A549 (cell line): ENCODE results near the gene SLC25A26. TPM values are rescaled to one million over a fixed set of nuclear protein-coding genes. Genes with fewer than 3 reads are reported as not detected.

Source experiments
- ATAC-seq, 2 experiments: fragments of 200-7000 bp in 1 of 2; fragments of >200 bp in 1 of 2; cut with Nextera tagmentation in 1 of 2; cut with Tn5 transposase in 1 of 2; 3 replicates each; pipeline versions ENCODE4 v1.8.0 to v1.9.1; 2018 to 2020; ENCODE audit warnings: mild to moderate bottlenecking in 1 of 2, moderate library complexity in 1 of 2
- CTCF ChIA-PET: fragments of 300-600 bp; sonication (Branson Sonifier 250); formaldehyde crosslinking; extraction: SDS; loops from one replicate; lab custom pipeline; 2021; ENCODE audit warnings: antibody characterized with exemption, inconsistent platforms; lab: Yijun Ruan, JAX
- POLR2A ChIA-PET: fragments of 350-600 bp; formaldehyde crosslinking; extraction: SDS; loops from one replicate; lab custom pipeline; 2021; ENCODE audit warnings: antibody characterized with exemption, inconsistent platforms; lab: Yijun Ruan, JAX
- DNase-seq, 2 experiments: peaks; one replicate each; pipeline versions ENCODE4 v3.0.0 to v3.0.0-alpha.2; 2011 to 2016; ENCODE audit warnings: low read depth in 1 of 2, low spot score in 1 of 2
- FAIRE-seq: peaks from 2 replicates; lab custom pipeline; 2011; peaks lifted over from hg19 to GRCh38; lab: Jason Lieb, UNC
- H3K27ac ChIP-seq, 2 experiments: fragments of >200 bp; sonication (Bioruptor Twin); formaldehyde crosslinking; 3 replicates each; pipeline ENCODE4 v1.5.1; 2016 to 2017
- H3K4me1 ChIP-seq: fragments of >200 bp; sonication (Bioruptor Twin); formaldehyde crosslinking; 3 replicates; pipeline ENCODE4 v1.6.1; 2016
- H3K4me2 ChIP-seq: fragments of >200 bp; sonication (Bioruptor Twin); formaldehyde crosslinking; 3 replicates; pipeline ENCODE4 v1.6.1; 2016
- H3K4me3 ChIP-seq: fragments of >200 bp; sonication (Bioruptor Twin); formaldehyde crosslinking; 3 replicates; pipeline ENCODE4 v1.5.1; 2016
- H3K9me3 ChIP-seq: fragments of >200 bp; sonication (Bioruptor Twin); formaldehyde crosslinking; 3 replicates; pipeline ENCODE4 v1.6.1; 2016
- ATOH8 ChIP-seq: fragments of 250-450 bp; sonication (Bioruptor Pico); IDR thresholded peaks from 2 replicates; pipeline ENCODE4 v1.5.0; 2020; ENCODE audit warnings: low read depth, mild to moderate bottlenecking, moderate library complexity
- CHD2 ChIP-seq: fragments of 150-350 bp; IDR thresholded peaks from 2 replicates; pipeline ENCODE4 v1.6.1; 2014; ENCODE audit warnings: low read length; ENCODE audit not compliant: partially characterized antibody
- CHD4 ChIP-seq: fragments of 200-600 bp; sonication (generic); IDR thresholded peaks from 2 replicates; pipeline ENCODE4 v1.6.1; 2016; ENCODE audit warnings: antibody characterized with exemption, mild to moderate bottlenecking, borderline replicate concordance
- CTCF ChIP-seq: fragments of >200 bp; sonication (Bioruptor Twin); formaldehyde crosslinking; IDR thresholded peaks from 3 replicates; pipeline ENCODE4 v1.5.1; 2016
- EHF ChIP-seq: fragments of 250-450 bp; sonication (Bioruptor Pico); IDR thresholded peaks from 2 replicates; pipeline ENCODE4 v1.5.0; 2020; ENCODE audit warnings: mild to moderate bottlenecking
- EHMT2 ChIP-seq: fragments of 200-600 bp; sonication (generic); IDR thresholded peaks from 2 replicates; pipeline ENCODE4 v1.6.1; 2016; ENCODE audit warnings: antibody characterized with exemption, low read depth, mild to moderate bottlenecking, moderate library complexity
- GATA3 ChIP-seq: IDR thresholded peaks from 2 replicates; pipeline ENCODE4 v1.6.1; 2012; ENCODE audit warnings: borderline replicate concordance
- HDAC2 ChIP-seq: fragments of 200-600 bp; sonication (generic); IDR thresholded peaks from 2 replicates; pipeline ENCODE4 v1.6.1; 2016
- HEYL ChIP-seq: fragments of 250-450 bp; sonication (Bioruptor Pico); IDR thresholded peaks from 2 replicates; pipeline ENCODE4 v1.8.0; 2021; ENCODE audit warnings: mild to moderate bottlenecking, moderate library complexity
- HOXA7 ChIP-seq: fragments of 250-450 bp; sonication (Bioruptor Pico); IDR thresholded peaks from 2 replicates; pipeline ENCODE4 v1.5.0; 2020; ENCODE audit warnings: mild to moderate bottlenecking, moderate library complexity
- HOXB13 ChIP-seq: fragments of 250-450 bp; sonication (Bioruptor Pico); IDR thresholded peaks from 2 replicates; pipeline ENCODE4 v1.5.0; 2020; ENCODE audit warnings: low read depth, mild to moderate bottlenecking, moderate library complexity
- HOXB5 ChIP-seq: fragments of 250-450 bp; sonication (Bioruptor Pico); IDR thresholded peaks from 2 replicates; pipeline ENCODE4 v1.5.0; 2020; ENCODE audit warnings: mild to moderate bottlenecking, moderate library complexity
- MAZ ChIP-seq: fragments of 150-350 bp; IDR thresholded peaks from 2 replicates; pipeline ENCODE4 v1.6.1; 2014; ENCODE audit warnings: antibody characterized with exemption, low read depth, low read length, borderline replicate concordance
- NFE2L2 ChIP-seq: fragments of 150-350 bp; conservative IDR thresholded peaks from 2 replicates; pipeline ENCODE4 v1.6.1; 2014; ENCODE audit warnings: low read length
- NPAS2 ChIP-seq: fragments of 250-450 bp; sonication (Bioruptor Pico); IDR thresholded peaks from 2 replicates; pipeline ENCODE4 v1.8.0; 2022; ENCODE audit warnings: mild to moderate bottlenecking, moderate library complexity, borderline replicate concordance
- POLR2A ChIP-seq: IDR thresholded peaks from 2 replicates; pipeline ENCODE4 v1.6.1; 2012; ENCODE audit warnings: mild to moderate bottlenecking, low read length
- RAD21 ChIP-seq, 2 experiments: fragments of >200 bp in 1 of 2; sonication (Bioruptor Twin) in 1 of 2; formaldehyde crosslinking in 1 of 2; IDR thresholded peaks in 1 of 2; conservative IDR thresholded peaks in 1 of 2; 2 replicates in 1 of 2; 3 replicates in 1 of 2; pipeline ENCODE4 v1.6.1; 2012 to 2018; ENCODE audit warnings: inconsistent platforms in 1 of 2
- RARB ChIP-seq: fragments of 250-450 bp; sonication (Bioruptor Pico); IDR thresholded peaks from 2 replicates; pipeline ENCODE4 v1.8.0; 2021; ENCODE audit warnings: mild to moderate bottlenecking, moderate library complexity
- RCOR1 ChIP-seq: fragments of 150-350 bp; IDR thresholded peaks from 2 replicates; pipeline ENCODE4 v1.6.1; 2014; ENCODE audit warnings: antibody characterized with exemption, low read length, low read depth
- REST ChIP-seq: fragments of 200-600 bp; sonication (generic); IDR thresholded peaks from 2 replicates; pipeline ENCODE4 v1.6.1; 2016; ENCODE audit warnings: antibody characterized with exemption, mild to moderate bottlenecking, moderate library complexity
- SREBF2 ChIP-seq: fragments of 450-650 bp; IDR thresholded peaks from 2 replicates; pipeline ENCODE4 v1.6.1; 2014; ENCODE audit warnings: mild to moderate bottlenecking, moderate library complexity
- WGBS: methylation state at CpG from one replicate; pipeline ENCODE4 v1.1.6; 2017; ENCODE audit errors: missing lambda C conversion rate; 5-methylcytosine and 5-hydroxymethylcytosine counted together
- polyA plus RNA-seq, 4 experiments: library from polyadenylated mRNA; depleted of rRNA in 3 of 4; stranded (reverse); fragments of >200 nt; fragmentation: RNase III in 1 of 4; extraction: RNeasy Plus Mini Kit Qiagen cat#74134 plus additional on column Dnase treatment in 1 of 4; gene quantifications; 2 replicates in 3 of 4; 3 replicates in 1 of 4; pipeline ENCODE4 v1.2.3, GENCODE V29; 2011 to 2017
- TF ChIP-seq, protein P1 (sequence below): IDR thresholded peaks from 2 replicates; pipeline ENCODE4 v1.6.1; 2012
- TF ChIP-seq, protein P2 (sequence below): fragments of 250-450 bp; sonication (Bioruptor Pico); IDR thresholded peaks from 2 replicates; pipeline ENCODE4 v1.5.0; 2021; ENCODE audit warnings: mild to moderate bottlenecking, moderate library complexity, borderline replicate concordance

SLC25A26 gene
- polyA plus RNA-seq, 2 of the 4 experiments (the other 2 are of a cell fraction): 13.0 to 30.5 TPM

- no peak overlapping the region for H3K4me2 ChIP-seq
- CTCF ChIA-PET: no interaction called here
- 91% methylated on average over 20 of the region's 26 CpGs for WGBS
- no peak overlapping the region for H3K27ac ChIP-seq
- peaks cover 11% of the 10 kb centered on the region for H3K4me1 ChIP-seq
- TF ChIP-seq NFE2L2 (no peak), CTCF (no peak), HOXA7 (CRISPR knock-in tag) (no peak)
- POLR2A ChIA-PET: no interaction called here
- H3K9me3 ChIP-seq: no peaks in the 10 kb centered on the region
- DNase-seq (no peak), ATAC-seq (no peak), FAIRE-seq (no peak)
- H3K4me3 ChIP-seq: no peak overlapping the region
Observed at GRCh38 chr3:66380200-66380932, 159.6 kb downstream of the SLC25A26 start.

DNA sequence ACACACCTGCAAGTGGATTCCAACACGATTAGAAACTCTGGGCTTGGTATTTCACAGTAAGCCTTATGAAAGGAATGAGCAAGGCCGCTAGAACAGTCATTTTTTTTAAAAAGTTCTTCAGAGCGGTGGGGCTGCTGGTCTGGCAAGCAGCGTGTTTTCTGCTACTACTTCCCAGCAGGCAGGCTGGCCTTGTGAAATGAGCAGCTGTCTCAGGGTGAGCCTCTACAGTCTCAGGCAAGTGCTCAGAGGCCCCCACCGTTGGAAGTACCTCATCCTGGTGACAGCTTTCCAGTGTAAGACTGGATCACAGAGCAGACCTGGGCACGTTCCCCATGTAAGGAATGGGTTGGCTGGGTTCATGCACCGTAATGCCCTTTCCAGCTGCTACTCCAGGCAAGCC, 160.8 kb downstream of the SLC25A26 start:
- POLR2A ChIA-PET: no interaction called here
- H3K4me2 ChIP-seq: no peak overlapping the region
- H3K4me1 ChIP-seq: peaks cover 6% of the 10 kb centered on the region
- no peak for ATAC-seq
- DNase-seq: no peak
- H3K27ac ChIP-seq: no peak overlapping the region
- CTCF ChIA-PET: interaction anchor here (0.9 to 1.8 kb wide), 2 partner anchors 13 to 26 kb away, joined by 3 to 5 read pairs; no protein-coding TSS in a partner anchor
- no peak overlapping the region for H3K4me3 ChIP-seq
- H3K9me3 ChIP-seq: no peaks in the 10 kb centered on the region
- no peak for TF ChIP-seq GATA3
- TF ChIP-seq RCOR1: no peak
- TF ChIP-seq POLR2A: no peak
- TF ChIP-seq SREBF2: no peak
- no peak for TF ChIP-seq RARB (CRISPR knock-in tag)
- TF ChIP-seq HEYL: no peak
- no peak for TF ChIP-seq ATOH8 (CRISPR knock-in tag)
- TF ChIP-seq HOXB13 (CRISPR knock-in tag): no peak
- WGBS: 82% methylated on average over 3 of the region's 7 CpGs
- FAIRE-seq: no peak

DNA sequence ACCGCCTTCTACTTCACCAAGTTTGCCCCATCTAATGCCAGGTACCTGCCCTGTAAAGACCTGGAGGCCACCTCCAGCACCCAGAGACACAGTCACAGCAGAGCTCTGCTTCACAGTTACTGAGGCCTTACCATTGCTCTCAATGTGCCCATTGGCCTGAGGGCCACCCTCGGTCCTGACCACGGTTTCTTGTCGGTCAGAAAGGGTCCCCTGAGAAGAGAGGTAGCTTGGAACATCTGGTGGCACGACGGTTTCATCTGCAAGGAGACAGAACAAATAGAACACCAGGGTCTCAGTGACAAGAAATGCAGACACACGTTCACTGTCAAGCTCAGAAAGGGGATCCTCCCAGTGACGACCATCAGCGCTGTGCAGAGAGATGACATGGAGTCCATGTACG, 161.3 kb downstream of the SLC25A26 start:
- Histone ChIP-seq H3K27ac (no peak overlapping the region), H3K4me2 (no peak overlapping the region), H3K9me3 (no peaks in the 10 kb centered on the region), H3K4me3 (no peak overlapping the region), H3K4me1 (peaks cover under 1% of the 10 kb centered on the region; the same call in 2 of the 3 replicates)
- FAIRE-seq (no peak), DNase-seq (no peak), ATAC-seq (no peak)
- TF ChIP-seq, protein P1, sequence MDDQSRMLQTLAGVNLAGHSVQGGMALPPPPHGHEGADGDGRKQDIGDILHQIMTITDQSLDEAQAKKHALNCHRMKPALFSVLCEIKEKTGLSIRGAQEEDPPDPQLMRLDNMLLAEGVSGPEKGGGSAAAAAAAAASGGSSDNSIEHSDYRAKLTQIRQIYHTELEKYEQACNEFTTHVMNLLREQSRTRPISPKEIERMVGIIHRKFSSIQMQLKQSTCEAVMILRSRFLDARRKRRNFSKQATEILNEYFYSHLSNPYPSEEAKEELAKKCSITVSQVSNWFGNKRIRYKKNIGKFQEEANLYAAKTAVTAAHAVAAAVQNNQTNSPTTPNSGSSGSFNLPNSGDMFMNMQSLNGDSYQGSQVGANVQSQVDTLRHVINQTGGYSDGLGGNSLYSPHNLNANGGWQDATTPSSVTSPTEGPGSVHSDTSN: no peak
- TF ChIP-seq ATOH8 (CRISPR knock-in tag) (no peak), HDAC2 (no peak), REST (no peak), EHF (CRISPR knock-in tag) (no peak), CHD2 (no peak), EHMT2 (no peak), MAZ (no peak), HOXB5 (CRISPR knock-in tag) (no peak), RAD21 (conservative IDR thresholded peaks at IDR 0.05 in 1 of 2, IDR thresholded peaks at IDR 0.05 in 1 of 2) (no peak), NPAS2 (CRISPR knock-in tag) (no peak), CHD4 (no peak)
- TF ChIP-seq, protein P2, sequence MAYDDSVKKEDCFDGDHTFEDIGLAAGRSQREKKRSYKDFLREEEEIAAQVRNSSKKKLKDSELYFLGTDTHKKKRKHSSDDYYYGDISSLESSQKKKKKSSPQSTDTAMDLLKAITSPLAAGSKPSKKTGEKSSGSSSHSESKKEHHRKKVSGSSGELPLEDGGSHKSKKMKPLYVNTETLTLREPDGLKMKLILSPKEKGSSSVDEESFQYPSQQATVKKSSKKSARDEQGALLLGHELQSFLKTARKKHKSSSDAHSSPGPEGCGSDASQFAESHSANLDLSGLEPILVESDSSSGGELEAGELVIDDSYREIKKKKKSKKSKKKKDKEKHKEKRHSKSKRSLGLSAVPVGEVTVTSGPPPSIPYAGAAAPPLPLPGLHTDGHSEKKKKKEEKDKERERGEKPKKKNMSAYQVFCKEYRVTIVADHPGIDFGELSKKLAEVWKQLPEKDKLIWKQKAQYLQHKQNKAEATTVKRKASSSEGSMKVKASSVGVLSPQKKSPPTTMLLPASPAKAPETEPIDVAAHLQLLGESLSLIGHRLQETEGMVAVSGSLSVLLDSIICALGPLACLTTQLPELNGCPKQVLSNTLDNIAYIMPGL: no peak
- POLR2A ChIA-PET: no interaction called here
- 88% methylated on average over 10 of the region's 10 CpGs for WGBS
- CTCF ChIA-PET: interaction anchor here (0.9 to 1.8 kb wide), 2 partner anchors 13 to 26 kb away, joined by 3 to 5 read pairs; no protein-coding TSS in a partner anchor
